ENCODE data around the gene LITAFD.

Gene LITAFD

GRCh38 chr16:8845699-8846298 lies 36.4 kb upstream of the LITAFD start:
- Histone ChIP-seq H3K4ac (ENCODE audit: low read depth, low read length) (no peak overlapping the region), H3K36me3 (ENCODE audit: control insufficient read depth, insufficient read depth, low read length) (peaks cover 11% of the 10 kb centered on the region), H3K4me3 (ENCODE audit: low read length) (no peak overlapping the region), H3K4me2 (ENCODE audit: low read length) (no peak overlapping the region), H2BK15ac (replicated peaks; ENCODE audit: low read depth) (no peak overlapping the region), H2AK5ac (ENCODE audit: low read length) (no peak overlapping the region), H2BK120ac (ENCODE audit: low read depth, low read length) (no peak overlapping the region), H3K27ac (ENCODE audit: low read depth, low read length) (no peak overlapping the region), H3K27me3 (ENCODE audit: insufficient read depth, low read length, poor library complexity) (no peaks in the 10 kb centered on the region), H3K18ac (ENCODE audit: low read length) (no peak overlapping the region), H3K9ac (ENCODE audit: low read length) (no peak overlapping the region), H3K79me1 (ENCODE audit: low read length) (peaks cover 7% of the 10 kb centered on the region), H2BK5ac (ENCODE audit: low read length) (no peak overlapping the region), H3K56ac (ENCODE audit: low read length) (no peak overlapping the region), H3K4me1 (ENCODE audit: control insufficient read depth, low read depth, low read length) (no peaks in the 10 kb centered on the region), H4K8ac (ENCODE audit: low read depth, low read length) (no peak overlapping the region), H3K23ac (ENCODE audit: low read length) (no peak overlapping the region), H4K5ac (ENCODE audit: low read length) (no peak overlapping the region), H3K79me2 (ENCODE audit: control insufficient read depth, insufficient read depth, low read length) (peaks cover 2% of the 10 kb centered on the region)
- no CpG with 5 or more reads among the region's 7 CpGs for WGBS (ENCODE audit: extremely low coverage, insufficient coverage, low lambda C conversion rate)
- no peak for DNase-seq

GRCh38 chr16:8846401-8846932 lies 35.7 kb upstream of the LITAFD start:
- Histone ChIP-seq H2BK120ac (ENCODE audit: low read depth, low read length) (no peak overlapping the region), H3K4me3 (ENCODE audit: low read length) (no peak overlapping the region), H3K4me2 (ENCODE audit: low read length) (no peak overlapping the region), H3K27me3 (ENCODE audit: insufficient read depth, low read length, poor library complexity) (no peaks in the 10 kb centered on the region), H3K79me2 (ENCODE audit: control insufficient read depth, insufficient read depth, low read length) (peaks cover 2% of the 10 kb centered on the region), H3K9ac (ENCODE audit: low read length) (no peak overlapping the region), H3K36me3 (ENCODE audit: control insufficient read depth, insufficient read depth, low read length) (peaks cover 11% of the 10 kb centered on the region), H3K27ac (ENCODE audit: low read depth, low read length) (no peak overlapping the region), H3K4me1 (ENCODE audit: control insufficient read depth, low read depth, low read length) (no peaks in the 10 kb centered on the region), H3K18ac (ENCODE audit: low read length) (no peak overlapping the region), H2BK15ac (replicated peaks; ENCODE audit: low read depth) (no peak overlapping the region), H3K79me1 (ENCODE audit: low read length) (peaks cover 7% of the 10 kb centered on the region), H2AK5ac (ENCODE audit: low read length) (no peak overlapping the region), H4K8ac (ENCODE audit: low read depth, low read length) (no peak overlapping the region), H3K23ac (ENCODE audit: low read length) (no peak overlapping the region), H4K5ac (ENCODE audit: low read length) (no peak overlapping the region), H2BK5ac (ENCODE audit: low read length) (no peak overlapping the region), H3K4ac (ENCODE audit: low read depth, low read length) (no peak overlapping the region), H3K56ac (ENCODE audit: low read length) (no peak overlapping the region)
- DNase-seq: no peak
- no CpG with 5 or more reads among the region's 10 CpGs for WGBS (ENCODE audit: extremely low coverage, insufficient coverage, low lambda C conversion rate)

GRCh38 chr16:8847145-8847544 lies 35.0 kb upstream of the LITAFD start:
- no peaks in the 10 kb centered on the region for H3K4me1 ChIP-seq (ENCODE audit: control insufficient read depth, low read depth, low read length)
- H2BK120ac ChIP-seq (ENCODE audit: low read depth, low read length): no peak overlapping the region
- no peak overlapping the region for H3K4me2 ChIP-seq (ENCODE audit: low read length)
- no peak overlapping the region for H4K5ac ChIP-seq (ENCODE audit: low read length)
- H4K8ac ChIP-seq (ENCODE audit: low read depth, low read length): no peak overlapping the region
- H3K56ac ChIP-seq (ENCODE audit: low read length): no peak overlapping the region
- H3K4me3 ChIP-seq (ENCODE audit: low read length): no peak overlapping the region
- H3K27ac ChIP-seq (ENCODE audit: low read depth, low read length): no peak overlapping the region
- WGBS (ENCODE audit: extremely low coverage, insufficient coverage, low lambda C conversion rate): no CpG with 5 or more reads among the region's 13 CpGs
- H3K36me3 ChIP-seq (ENCODE audit: control insufficient read depth, insufficient read depth, low read length): peaks cover 11% of the 10 kb centered on the region
- H2BK15ac ChIP-seq (replicated peaks; ENCODE audit: low read depth): no peak overlapping the region
- H3K79me2 ChIP-seq (ENCODE audit: control insufficient read depth, insufficient read depth, low read length): peaks cover 2% of the 10 kb centered on the region
- H3K9ac ChIP-seq (ENCODE audit: low read length): no peak overlapping the region
- no peak overlapping the region for H3K18ac ChIP-seq (ENCODE audit: low read length)
- H3K23ac ChIP-seq (ENCODE audit: low read length): no peak overlapping the region
- no peak overlapping the region for H3K4ac ChIP-seq (ENCODE audit: low read depth, low read length)
- H3K79me1 ChIP-seq (ENCODE audit: low read length): peaks cover 7% of the 10 kb centered on the region
- H2AK5ac ChIP-seq (ENCODE audit: low read length): no peak overlapping the region
- no peak for DNase-seq
- H3K27me3 ChIP-seq (ENCODE audit: insufficient read depth, low read length, poor library complexity): no peaks in the 10 kb centered on the region
- H2BK5ac ChIP-seq (ENCODE audit: low read length): no peak overlapping the region

GRCh38 chr16:8847623-8848022 lies 34.5 kb upstream of the LITAFD start:
- Histone ChIP-seq H3K23ac (ENCODE audit: low read length) (no peak overlapping the region), H3K79me2 (ENCODE audit: control insufficient read depth, insufficient read depth, low read length) (peaks cover 2% of the 10 kb centered on the region), H3K4me3 (ENCODE audit: low read length) (no peak overlapping the region), H4K8ac (ENCODE audit: low read depth, low read length) (no peak overlapping the region), H2BK120ac (ENCODE audit: low read depth, low read length) (no peak overlapping the region), H3K4me1 (ENCODE audit: control insufficient read depth, low read depth, low read length) (no peaks in the 10 kb centered on the region), H2BK15ac (replicated peaks; ENCODE audit: low read depth) (no peak overlapping the region), H3K27me3 (ENCODE audit: insufficient read depth, low read length, poor library complexity) (no peaks in the 10 kb centered on the region), H3K56ac (ENCODE audit: low read length) (no peak overlapping the region), H4K5ac (ENCODE audit: low read length) (no peak overlapping the region), H2AK5ac (ENCODE audit: low read length) (no peak overlapping the region), H3K9ac (ENCODE audit: low read length) (no peak overlapping the region), H3K4ac (ENCODE audit: low read depth, low read length) (no peak overlapping the region), H2BK5ac (ENCODE audit: low read length) (no peak overlapping the region), H3K18ac (ENCODE audit: low read length) (no peak overlapping the region), H3K36me3 (ENCODE audit: control insufficient read depth, insufficient read depth, low read length) (peaks cover 11% of the 10 kb centered on the region), H3K4me2 (ENCODE audit: low read length) (no peak overlapping the region), H3K27ac (ENCODE audit: low read depth, low read length) (no peak overlapping the region), H3K79me1 (ENCODE audit: low read length) (peaks cover 7% of the 10 kb centered on the region)
- DNase-seq: no peak
- WGBS (ENCODE audit: extremely low coverage, insufficient coverage, low lambda C conversion rate): no CpG with 5 or more reads among the region's 15 CpGs

DNA sequence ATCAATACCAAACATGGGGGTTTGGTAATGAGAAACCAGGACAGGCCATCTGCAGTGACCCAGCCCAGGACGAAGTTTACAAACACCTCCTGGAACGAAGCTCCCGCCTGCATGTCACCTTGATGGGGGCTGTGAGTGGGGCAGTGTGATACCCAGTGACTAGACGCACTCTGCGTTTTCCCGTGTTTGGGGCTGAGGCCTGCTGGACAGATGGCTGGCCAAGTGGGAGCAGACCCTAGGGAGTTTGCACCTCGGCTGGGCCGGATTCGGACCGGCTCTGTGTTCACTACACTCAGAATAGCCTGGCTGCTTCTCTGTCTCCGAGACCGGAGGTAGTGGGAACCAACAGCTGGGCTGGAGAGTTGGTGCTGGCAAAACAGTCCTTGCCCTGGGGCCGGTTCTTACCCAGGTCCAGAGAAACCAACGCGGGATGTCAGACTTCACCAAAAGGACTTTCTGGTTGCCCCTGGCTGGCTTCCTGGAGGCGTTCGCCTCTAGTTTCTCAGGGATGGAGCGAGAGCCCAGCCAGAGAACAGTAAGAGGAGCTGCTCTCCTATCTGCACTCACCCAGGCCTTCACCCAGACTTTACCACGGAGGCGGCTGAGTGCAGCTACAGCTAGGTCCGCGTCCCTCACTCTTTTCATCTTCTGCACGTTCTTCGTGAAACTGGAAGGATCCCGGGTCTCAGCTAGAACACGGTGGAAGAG lies 33.8 kb upstream of the LITAFD start:
- WGBS (ENCODE audit: extremely low coverage, insufficient coverage, low lambda C conversion rate): no CpG with 5 or more reads among the region's 26 CpGs
- Histone ChIP-seq H3K9ac (ENCODE audit: low read length) (no peak overlapping the region), H2AK5ac (ENCODE audit: low read length) (no peak overlapping the region), H3K79me2 (ENCODE audit: control insufficient read depth, insufficient read depth, low read length) (peaks cover 2% of the 10 kb centered on the region), H3K4me2 (ENCODE audit: low read length) (no peak overlapping the region), H4K5ac (ENCODE audit: low read length) (no peak overlapping the region), H3K27me3 (ENCODE audit: insufficient read depth, low read length, poor library complexity) (no peaks in the 10 kb centered on the region), H3K4me1 (ENCODE audit: control insufficient read depth, low read depth, low read length) (no peaks in the 10 kb centered on the region), H2BK5ac (ENCODE audit: low read length) (no peak overlapping the region), H4K8ac (ENCODE audit: low read depth, low read length) (no peak overlapping the region), H3K56ac (ENCODE audit: low read length) (no peak overlapping the region), H3K27ac (ENCODE audit: low read depth, low read length) (peak overlapping the region; percentile 13), H3K23ac (ENCODE audit: low read length) (no peak overlapping the region), H3K36me3 (ENCODE audit: control insufficient read depth, insufficient read depth, low read length) (peaks cover 11% of the 10 kb centered on the region), H3K4ac (ENCODE audit: low read depth, low read length) (no peak overlapping the region), H2BK120ac (ENCODE audit: low read depth, low read length) (no peak overlapping the region), H2BK15ac (replicated peaks; ENCODE audit: low read depth) (no peak overlapping the region), H3K79me1 (ENCODE audit: low read length) (peaks cover 7% of the 10 kb centered on the region), H3K4me3 (ENCODE audit: low read length) (no peak overlapping the region), H3K18ac (ENCODE audit: low read length) (no peak overlapping the region)
- no peak for DNase-seq

Measured in mesendoderm (in vitro differentiated cells).